Measurements from ENCODE around the gene MBOAT7.
A peak's percentile ranks its signal among the peaks of the same experiment; 100 is the strongest.

MBOAT7 gene

GRCh38 chr19:54141356-54141755 lies 48.0 kb downstream of the MBOAT7 start:
- H3K27me3 Mint-ChIP-seq (ENCODE audit: low read depth, poor library complexity), result no peaks in the 10 kb centered on the region
- peaks cover 44% of the 10 kb centered on the region for H3K36me3 Mint-ChIP-seq (ENCODE audit: low read depth)
- no peak overlapping the region for H3K27ac Mint-ChIP-seq
- H3K4me1 Mint-ChIP-seq, result peaks cover 40% of the 10 kb centered on the region
- TF ChIP-seq CTCF (IDR thresholded peaks at IDR 0.05), result no peak
- H3K4me3 Mint-ChIP-seq, result no peak overlapping the region
- no peak for DNase-seq
- no peaks in the 10 kb centered on the region for H3K9me3 Mint-ChIP-seq

GRCh38 chr19:54138489-54139256 lies 50.7 kb downstream of the MBOAT7 start:
- Mint-ChIP-seq H3K9me3 (peaks cover 6% of the 10 kb centered on the region), H3K4me1 (peaks cover 55% of the 10 kb centered on the region), H3K36me3 (ENCODE audit: low read depth) (peaks cover 27% of the 10 kb centered on the region), H3K27ac (peak overlapping the region; percentile 96), H3K4me3 (peak overlapping the region; percentile 92), H3K27me3 (ENCODE audit: low read depth, poor library complexity) (peaks cover 3% of the 10 kb centered on the region)
- peak; percentile 20 for DNase-seq
- TF ChIP-seq CTCF (IDR thresholded peaks at IDR 0.05), result no peak

- peak; percentile 26 for TF ChIP-seq CTCF (IDR thresholded peaks at IDR 0.05)
- Mint-ChIP-seq H3K9me3 (peaks cover 6% of the 10 kb centered on the region), H3K4me3 (peak within 1 kb of the TSS; percentile 92), H3K27me3 (ENCODE audit: low read depth, poor library complexity) (peaks cover 3% of the 10 kb centered on the region), H3K4me1 (peaks cover 55% of the 10 kb centered on the region), H3K27ac (peak within 1 kb of the TSS; percentile 98), H3K36me3 (ENCODE audit: low read depth) (peaks cover 19% of the 10 kb centered on the region)
- peak; percentile 60 for DNase-seq
Observed at GRCh38 chr19:54137699-54138488, 51.5 kb downstream of the MBOAT7 start, which contains the start of gene CNOT3. Gene CNOT3, plus strand, starts transcription at chr19:54137762. Its CDS starts 5,217 bp downstream, at chr19:54142979.

DNA sequence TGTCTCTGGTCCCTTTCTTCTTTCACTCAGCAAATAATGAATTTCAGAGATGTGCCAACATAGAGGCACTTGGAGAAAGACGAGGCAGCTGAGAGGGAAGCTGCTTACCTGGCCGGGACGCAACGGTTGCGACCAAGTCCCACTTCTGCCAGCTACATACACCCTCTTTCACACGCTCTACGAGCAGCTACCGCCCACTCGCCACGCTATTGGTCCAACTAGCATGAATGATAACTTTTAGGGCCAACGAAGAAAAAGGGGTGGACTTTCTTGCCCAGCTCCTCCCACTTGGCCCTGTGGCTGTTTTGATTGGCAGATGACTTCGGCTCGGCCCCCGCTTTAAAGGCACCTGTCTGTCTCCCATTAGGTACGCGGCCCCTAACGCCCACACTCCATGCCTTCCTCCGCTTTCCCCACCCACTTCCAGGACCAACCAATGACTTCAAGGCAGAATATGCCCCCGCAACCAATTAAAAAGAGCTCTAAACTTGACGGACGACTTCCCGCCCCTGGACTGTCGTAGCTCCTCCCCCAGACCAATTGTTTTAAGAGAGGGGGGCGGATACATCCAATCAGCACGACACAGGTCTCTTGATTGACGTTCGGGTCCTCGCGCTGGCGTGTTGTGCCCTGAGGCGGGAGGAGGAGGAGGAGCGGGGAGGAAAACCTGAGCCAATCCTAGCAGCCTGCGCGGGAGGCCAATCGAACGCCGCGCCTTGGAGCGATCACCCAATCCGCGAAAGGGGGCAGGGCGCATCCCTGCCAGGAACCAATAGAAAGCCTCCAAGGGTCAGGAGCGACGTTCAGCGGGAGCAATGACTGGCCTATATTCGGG lies 52.3 kb downstream of the MBOAT7 start:
- Mint-ChIP-seq H3K4me3 (peak overlapping the region; percentile 92), H3K27me3 (ENCODE audit: low read depth, poor library complexity) (peaks cover 3% of the 10 kb centered on the region), H3K9me3 (peaks cover 6% of the 10 kb centered on the region), H3K4me1 (peaks cover 50% of the 10 kb centered on the region), H3K36me3 (ENCODE audit: low read depth) (peaks cover 11% of the 10 kb centered on the region), H3K27ac (peak overlapping the region; percentile 98)
- no peak for TF ChIP-seq CTCF (IDR thresholded peaks at IDR 0.05)
- peak; percentile 97 for DNase-seq

- peak overlapping the region; percentile 92 for H3K4me3 Mint-ChIP-seq
- no peak for DNase-seq
- peaks cover 46% of the 10 kb centered on the region for H3K4me1 Mint-ChIP-seq
- TF ChIP-seq CTCF (IDR thresholded peaks at IDR 0.05), result no peak
- H3K9me3 Mint-ChIP-seq, result peaks cover 6% of the 10 kb centered on the region
- H3K36me3 Mint-ChIP-seq (ENCODE audit: low read depth), result peaks cover 8% of the 10 kb centered on the region
- H3K27me3 Mint-ChIP-seq (ENCODE audit: low read depth, poor library complexity), result peaks cover 3% of the 10 kb centered on the region
- H3K27ac Mint-ChIP-seq, result peak overlapping the region; percentile 98
Observed at GRCh38 chr19:54136086-54136863, 53.1 kb downstream of the MBOAT7 start.
